NCI-H1048 (cell line): ENCODE measurements around the gene HEATR5A.
"Not testable (repeated sequence)": the region's sequence is repeated elsewhere in the genome, so short reads cannot be mapped to it uniquely, and the experiment has no call there.

Experiments used
- DNase-seq: peaks from one replicate; lab custom pipeline; 2025; lab: John Stamatoyannopoulos, UW

The HEATR5A gene

DNA sequence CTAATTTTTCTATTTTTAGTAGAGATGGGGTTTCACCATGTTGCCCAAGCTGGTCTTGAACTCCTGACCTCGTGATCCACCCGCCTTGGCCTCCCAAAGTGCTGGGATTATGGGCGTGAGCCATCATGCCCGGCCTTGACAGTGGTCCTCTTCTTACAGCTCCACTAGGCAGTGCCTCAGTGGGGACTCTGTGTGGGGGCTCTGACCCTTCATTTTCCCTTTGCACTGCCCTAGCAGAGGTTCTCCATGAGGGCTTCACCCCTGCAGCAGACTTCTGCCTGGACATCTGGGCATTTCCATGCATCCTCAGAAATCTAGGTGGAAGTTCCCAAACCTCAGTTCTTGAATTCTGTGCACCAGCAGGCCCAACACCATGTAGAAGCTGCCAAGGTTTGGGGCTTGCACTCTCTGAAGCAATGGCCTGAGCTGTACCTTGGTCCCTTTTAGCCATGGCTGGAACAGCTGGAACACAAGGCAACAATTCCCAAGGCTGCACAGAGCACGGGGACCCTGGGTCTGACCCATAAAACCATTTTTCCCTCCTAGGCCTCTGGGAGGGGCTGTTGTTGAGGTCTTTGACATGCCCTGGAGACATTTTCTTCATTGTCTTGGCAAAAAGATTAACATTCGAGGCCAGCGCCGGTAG lies 90.4 kb downstream of the HEATR5A start:
- not testable (repeated sequence) for DNase-seq

DNA sequence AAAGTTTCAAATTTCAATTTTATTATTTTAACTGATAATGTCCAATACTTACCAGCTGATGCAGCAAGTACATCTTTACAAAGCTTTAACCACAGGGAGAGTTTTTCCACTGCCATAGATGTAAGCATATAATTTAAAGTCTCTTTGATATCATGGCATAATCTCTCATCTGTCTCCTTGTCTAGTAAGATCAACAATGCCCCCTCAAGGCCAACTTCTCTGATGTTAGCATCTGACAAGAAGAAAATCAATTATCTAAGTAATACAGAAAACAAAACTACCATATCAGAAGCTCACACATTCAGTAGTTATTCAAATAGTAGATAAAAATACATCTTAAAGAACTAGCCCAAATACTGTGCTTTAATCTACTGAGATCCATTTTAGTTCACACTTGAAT lies 94.2 kb downstream of the HEATR5A start:
- no peak for DNase-seq

DNA sequence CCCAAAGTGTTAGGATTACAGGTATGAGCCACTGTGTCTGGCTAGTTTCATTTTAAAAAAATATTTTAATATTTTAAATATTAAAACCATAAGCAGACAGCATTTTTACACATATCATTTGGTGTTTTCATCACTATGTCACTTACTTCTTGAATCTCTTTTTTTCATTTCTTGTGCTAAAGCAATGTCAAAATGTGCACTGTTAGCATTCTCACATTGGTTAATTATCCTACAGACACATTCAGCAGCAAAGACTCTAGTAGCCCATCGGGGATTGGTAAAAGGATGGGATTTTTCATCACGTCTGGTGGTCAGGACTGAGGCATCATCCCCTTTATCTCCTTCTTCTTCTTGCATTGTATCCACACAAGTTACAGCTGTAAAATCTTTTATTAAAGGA lies 96.9 kb downstream of the HEATR5A start:
- no peak for DNase-seq

DNA sequence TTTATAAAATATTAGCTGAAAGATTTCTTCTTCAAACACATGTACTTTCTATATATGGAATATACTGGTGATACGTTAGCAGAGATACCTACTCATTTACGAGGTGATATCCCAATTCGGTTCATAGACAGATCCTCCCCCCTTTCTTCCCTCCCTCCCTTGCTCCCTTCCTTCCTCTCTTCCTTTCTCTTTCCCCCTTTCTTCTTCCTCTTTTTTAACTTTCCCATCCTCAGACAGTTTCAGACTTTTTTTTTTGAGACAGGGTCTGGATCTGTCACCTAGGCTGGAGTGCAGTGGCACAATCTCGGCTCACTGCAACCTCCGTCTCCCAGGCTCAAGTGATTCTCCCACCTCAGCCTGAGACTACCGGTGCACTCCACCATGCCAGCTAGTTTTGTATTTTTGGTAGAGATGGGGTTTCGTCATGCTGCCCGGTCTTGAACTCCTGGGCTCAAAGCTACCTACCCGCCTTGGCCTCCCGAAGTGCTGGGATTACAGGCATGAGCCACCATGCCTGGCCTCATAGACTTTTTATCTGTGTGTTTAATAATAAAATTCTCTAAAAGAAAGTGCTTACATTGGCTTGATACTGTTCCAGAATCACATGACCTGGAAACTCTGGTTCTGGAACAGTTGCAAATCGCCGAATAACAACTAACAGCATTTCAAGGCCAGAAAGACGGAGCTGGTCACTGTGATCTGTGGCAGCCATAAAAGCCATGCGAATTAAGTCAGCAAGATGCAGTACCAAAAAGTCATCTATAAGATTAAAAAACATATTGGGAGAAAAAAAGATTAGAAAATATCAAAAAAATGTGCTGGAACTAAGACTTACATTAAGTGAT lies 99.2 kb downstream of the HEATR5A start:
- DNase-seq = no peak

DNA sequence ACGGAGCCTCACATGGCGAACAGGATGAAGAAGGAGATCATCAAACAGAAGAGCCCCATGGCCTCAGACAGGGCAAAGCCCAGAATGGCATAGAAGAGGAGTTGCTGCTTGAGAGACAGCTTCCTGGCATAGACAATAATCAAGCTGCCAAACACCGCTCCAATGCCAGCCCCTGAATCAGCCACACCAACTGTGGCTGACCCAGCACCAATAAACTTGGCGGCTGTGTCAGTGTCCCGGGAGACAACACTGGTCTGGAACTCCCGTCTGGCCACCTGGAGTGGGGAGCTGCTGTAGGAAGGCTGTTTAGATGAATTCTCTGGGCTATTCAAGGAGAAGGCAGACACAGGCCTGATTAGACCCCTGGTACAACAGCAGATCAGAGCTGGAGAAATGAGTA lies 100.1 kb downstream of the HEATR5A start:
- DNase-seq = no peak

DNA sequence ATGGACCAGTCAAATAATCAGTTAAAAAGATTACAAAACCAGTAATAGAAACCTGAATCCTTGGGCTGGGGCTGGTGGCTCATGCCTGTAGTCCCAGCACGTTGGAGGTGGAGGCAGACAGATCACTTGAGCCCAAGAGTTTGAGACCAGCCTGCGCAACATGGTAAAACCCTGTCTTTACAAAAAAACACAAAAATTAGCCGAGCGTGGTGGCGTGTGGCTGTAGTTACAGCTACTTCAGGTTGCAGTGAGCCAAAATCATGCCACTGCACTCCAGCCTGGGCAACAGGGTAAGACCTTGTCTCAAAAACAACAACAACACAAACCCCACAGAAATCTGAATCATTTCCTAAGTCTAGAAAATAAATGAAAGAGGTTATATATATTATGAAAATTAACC lies 100.6 kb downstream of the HEATR5A start:
- DNase-seq = no peak

DNA sequence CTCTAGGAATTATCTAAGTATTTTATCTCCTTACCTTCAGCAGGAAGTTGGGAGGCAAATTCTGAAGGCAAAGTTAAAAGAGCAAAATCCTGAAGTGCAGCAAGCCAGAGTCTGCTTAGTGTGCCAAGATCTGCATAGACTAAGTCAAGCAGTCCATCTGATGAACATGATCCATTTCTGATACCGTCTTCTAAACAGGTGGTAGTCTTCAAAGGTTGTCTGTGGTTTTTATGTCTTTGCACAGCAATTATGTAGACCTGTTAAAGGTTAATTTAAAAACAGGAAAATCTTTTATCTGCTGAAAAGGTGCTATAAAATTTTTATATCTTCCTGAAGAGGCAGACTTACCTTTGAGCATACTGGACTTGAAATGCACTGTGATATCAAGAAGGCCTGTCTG lies 107.4 kb downstream of the HEATR5A start:
- DNase-seq = no peak

DNA sequence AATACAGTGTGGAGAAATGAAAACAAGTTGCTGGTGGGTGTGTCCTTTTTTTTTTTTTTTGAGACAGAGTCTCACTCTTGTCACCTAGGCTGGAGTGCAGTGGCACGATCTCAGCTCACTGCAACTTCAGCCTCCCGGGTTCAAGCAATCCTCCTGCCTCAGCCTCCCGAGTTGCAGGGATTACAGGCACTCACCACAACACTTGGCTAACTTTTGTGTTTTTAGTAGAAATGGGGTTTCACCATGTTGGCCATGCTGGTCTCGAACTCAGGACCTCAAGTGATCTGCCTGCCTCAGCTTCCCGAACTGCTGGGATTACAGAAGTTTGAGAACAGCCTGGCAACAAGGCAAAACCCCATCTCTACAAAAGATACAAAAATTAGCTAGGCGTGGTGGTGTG lies 108.0 kb downstream of the HEATR5A start:
- DNase-seq = not testable (repeated sequence)

DNA sequence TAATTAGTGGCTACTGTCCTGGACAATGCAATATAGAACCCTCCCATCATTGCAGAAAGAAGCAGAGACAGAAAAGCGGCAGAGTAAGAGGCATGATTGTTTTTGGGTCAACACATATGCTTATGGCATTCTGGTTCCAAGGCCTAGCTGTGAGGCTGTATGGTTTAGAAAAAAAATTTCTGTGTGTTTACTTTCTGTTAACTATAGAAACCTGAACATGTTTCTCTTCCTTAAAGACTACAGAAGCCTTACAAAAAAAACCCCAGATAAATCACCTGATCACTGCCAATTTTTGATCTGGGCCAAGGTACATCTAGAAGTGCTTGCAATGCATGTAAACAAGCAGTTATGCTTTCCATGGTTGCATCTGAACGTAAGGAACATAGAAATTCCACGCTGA lies 112.7 kb downstream of the HEATR5A start:
- DNase-seq = no peak

DNA sequence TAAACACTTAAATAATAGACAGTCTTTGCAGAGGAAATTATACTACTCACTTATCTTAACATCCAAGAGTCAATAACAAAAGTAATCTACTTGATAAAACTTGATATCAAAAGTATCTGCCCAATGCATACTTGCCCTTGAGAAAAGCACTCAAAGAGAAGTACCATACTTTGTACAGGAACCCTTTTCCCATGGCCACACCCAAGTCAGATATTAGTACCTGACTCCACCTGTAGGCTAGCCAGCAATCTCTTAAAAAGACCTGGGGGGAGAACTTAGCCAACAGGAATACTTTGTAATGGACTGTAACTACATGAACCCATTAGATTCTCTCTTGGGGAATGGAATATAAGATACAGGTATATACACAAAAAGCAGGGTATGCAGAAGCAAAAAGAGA lies 113.2 kb downstream of the HEATR5A start:
- no peak for DNase-seq

DNA sequence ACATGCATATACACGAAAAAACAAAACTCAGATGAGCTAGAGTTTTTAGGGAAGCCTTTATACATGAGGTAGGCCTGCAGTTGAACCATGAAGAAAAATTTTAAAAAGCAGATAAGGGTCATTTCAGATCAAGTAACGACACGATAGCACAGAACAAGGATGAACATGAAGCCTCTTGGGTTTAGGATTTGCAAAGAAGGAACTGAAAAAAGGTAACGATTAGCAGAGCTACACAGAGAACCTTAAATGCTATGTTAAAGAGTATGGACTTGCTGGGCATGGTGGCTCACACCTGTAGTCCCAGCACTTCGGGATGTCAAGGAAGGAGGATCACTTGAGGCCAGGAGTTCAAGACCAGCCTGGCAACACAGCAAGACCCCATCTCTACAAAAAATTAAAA lies 116.7 kb downstream of the HEATR5A start:
- no peak for DNase-seq

DNA sequence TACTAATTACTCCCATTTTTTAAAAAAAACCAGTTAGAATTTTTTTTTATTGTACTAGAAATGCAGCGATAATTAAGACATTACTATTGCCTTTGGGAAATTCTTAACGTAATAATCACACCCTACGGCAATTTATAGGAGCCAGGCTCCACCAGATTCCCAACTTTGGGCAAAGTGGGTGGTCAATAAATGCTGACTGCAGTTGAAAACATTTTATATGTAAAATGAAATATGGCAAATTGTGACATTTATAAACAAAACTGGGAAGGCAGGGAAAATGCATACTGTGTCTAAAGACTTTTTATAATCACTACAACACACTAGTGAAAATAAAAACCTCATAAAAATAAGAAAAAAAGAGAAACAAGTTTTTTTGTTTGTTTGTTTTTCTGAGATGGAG lies 119.5 kb downstream of the HEATR5A start:
- no peak for DNase-seq

DNA sequence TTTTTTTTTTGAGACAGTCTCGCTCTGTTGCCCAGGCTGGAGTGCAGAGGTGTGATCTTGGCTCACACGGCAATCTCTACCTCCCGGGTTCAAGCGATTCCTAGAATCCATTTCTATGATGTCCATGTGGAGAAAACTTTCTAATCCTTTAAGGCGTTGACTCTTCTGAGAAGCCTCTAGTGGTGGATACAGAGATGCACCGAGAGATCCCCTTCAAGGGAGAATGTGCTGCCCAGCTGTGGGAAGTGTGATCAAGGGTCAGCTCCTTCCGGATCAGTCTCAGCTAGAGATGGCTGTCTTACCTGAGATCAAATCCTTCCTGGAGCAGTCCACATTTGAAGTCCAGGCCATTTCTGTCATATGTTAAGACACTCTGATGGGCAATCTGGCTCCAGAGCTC lies 120.1 kb downstream of the HEATR5A start:
- DNase-seq = no peak

DNA sequence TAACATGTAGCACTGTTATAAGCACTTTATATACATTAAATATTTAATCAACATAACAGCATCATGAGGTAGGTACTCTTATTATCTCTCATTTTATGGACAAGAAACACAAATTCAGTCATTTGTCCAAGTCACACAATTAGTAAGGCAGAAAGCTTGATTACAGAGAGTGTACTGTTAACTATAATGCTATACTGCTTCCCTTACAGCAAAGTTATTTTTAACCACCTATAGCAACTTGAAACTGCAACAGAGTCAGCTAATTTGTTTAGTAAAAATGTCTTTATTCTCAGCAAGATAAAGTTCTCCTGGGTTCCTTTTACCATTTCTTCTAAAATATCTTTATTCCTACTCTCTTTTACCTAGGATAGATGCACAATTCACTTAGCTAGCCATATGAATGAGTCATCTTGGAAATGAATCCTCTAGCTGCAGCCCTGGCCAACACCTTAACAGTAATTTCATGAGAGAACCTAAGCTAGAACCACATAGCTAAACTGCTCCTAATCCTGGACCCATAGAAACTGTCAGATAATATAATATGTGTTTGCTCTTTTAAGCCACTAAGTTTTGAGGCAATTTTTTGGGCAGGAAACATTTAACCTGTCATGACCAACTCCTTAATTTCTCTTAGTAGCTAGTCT lies 122.5 kb downstream of the HEATR5A start:
- no peak for DNase-seq

DNA sequence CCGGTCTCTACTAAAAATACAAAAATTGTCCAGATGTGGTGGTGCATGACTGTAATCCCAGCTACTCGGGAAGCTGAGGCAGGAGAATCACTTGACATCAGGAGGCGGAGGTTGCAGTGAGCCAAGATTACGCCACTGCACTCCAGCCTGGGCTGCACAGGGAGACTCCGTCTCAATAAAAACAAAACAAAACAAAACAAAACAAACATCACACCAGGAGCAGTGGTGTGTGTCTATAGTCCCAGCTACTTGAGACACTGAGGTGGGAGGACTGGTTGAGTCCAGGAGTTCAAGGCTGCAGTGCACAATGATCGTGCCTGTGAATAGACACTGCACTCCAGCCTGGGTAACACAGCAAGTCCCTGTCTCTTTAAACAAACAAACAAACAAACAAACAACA lies 123.2 kb downstream of the HEATR5A start:
- DNase-seq = no peak

DNA sequence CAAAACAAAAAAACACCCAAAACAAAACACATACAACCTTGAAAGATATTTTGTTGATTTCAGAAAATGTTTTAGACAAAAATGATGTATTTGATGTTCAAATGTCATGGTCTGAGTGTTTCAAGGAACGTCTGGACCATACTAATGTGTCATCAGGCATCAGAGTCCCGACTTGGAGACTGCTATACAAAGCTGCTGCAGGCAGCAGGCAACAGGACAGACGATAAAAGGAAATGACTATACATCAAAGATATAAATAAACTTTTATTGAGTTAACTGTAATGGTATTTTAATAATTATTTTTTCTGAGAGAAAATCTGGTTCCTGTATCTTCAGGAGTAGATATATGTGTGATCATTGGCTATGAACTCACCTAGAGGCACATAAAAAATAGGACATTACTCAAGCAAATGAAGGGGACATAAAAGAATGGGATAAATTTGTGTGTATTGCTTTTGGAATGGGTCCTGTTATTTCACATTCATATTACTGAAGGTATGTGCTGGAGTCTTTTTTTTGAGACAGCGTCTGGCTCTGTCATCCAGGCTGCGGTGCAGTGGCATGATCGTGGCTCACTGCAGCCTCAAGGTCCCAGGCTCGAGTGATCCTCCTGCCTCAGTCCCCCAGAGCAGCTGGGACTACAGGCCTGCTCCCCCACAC lies 125.5 kb downstream of the HEATR5A start:
- no peak for DNase-seq

DNA sequence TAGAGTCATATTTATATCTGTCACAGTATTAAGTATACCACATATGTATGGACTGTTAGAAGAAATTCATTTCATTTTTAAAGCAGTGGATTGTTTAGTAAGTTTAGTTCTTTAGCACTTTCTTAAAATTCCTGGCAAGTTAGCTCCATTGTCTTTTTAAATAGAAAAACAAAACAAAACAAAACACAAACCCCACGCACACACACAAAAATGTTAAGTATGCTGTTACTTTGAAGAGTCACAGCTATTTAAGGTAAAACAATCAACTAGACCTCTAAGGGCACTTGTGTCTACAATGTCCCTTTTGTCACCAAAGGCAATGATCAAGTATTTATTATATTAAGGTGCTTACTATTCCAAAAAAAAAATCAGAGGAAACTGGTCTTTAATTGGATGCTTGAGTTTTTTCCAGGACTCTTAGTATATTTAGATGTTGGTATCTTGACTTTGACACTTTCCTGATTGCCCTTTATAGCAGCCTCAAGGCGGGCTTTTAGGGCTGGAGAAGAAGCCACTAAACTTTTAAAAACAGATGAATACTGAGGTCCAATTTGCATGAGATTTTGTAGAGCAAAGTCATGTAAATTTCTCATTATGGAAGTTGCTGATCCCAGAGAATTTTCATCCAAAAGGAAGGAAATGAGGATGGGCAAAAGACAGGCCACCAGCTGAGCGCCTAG lies 127.3 kb downstream of the HEATR5A start:
- DNase-seq = no peak

DNA sequence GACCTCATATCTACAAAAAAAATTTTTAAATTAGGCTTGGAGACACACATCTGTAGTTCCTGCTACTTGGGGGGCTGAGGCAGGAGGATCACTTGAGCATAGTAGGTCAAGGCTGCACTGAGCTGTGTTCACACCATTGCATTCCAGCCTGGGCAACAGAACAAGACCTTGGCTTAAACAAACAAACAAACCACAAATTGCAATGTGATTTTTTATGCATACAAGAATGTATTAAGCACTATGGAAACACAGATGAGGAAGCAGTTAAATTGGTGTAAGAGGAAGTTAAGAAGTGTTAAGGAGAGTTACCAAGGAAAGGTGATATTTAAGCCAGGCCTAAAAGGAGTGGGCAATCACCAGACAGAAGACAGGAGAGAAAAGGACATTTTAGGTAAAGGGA lies 129.1 kb downstream of the HEATR5A start:
- no peak for DNase-seq

DNA sequence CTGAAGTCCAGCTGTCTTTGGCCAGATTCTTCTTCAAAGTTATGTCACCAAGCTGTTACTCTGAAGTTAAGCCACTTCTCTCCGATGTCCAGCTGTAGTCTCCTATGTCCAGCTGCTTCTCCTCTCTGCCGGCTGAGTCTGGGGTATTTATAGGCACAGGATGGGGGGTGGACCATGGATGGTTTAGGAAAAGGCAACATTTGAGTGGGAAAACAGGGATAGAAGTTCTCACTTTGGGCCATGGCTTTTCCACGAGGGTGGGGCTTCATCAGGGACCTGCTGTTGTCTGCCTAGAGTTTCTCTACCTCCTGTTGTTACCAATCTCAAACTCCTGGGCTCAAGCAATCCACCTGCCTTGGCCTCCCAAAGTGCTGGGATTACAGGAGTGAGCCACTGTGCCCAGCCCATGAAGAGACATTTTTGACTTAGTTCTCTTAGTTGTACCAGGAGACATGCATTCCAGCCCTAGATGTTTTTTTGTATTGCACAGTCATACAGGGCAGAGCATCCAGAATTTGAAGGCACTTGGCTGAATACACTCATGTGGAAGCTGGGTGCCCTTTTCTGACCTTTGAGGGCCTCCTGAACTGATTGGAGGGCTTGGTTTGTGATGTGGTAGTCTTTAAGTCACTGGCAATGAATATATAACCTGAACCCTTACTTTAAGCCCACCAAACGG lies 132.9 kb downstream of the HEATR5A start:
- DNase-seq = no peak

DNA sequence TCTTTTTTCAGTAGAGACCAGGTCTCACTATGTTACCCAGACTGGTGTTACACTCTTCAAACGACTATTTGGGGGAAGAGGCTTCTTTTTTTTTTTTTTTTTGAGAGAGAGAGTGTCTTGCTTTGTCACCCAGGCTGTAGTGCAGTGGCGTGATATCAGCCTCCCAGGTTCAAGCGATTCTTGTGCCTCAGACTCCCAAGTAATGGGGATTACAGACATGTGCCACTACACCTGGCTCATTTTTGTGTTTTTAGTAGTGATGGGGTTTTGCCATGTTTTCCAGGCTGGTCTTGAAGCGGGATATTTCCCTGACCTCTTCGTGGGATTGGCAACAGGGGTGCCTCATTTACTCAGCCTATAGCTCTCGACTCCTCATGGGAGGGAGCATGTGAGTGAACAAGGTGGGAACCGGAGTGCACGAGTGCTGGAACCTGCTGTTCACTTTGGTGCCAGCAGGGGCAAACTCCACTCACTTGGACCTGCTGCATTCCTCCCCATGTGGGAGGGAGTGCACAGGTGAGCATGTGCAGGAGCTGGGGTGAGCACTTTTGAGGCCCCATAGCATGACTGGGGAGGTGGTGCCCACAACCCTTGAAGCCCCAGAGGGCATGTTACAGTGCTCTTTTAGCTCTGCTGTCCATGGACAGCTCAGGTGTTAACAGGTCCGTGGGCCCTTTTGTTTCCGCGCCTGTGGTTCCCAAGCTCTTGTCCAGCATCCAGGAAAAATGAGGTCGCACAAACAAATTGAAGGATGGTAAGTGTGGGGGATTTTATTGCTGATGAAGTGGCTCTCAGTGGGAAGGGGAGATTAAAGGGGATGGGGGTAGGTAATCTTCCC lies 133.7 kb downstream of the HEATR5A start:
- no peak for DNase-seq
